Skeletal muscle tissue (tissue), 4 donors: Measurements from ENCODE around the gene ORAI2. TPM values are rescaled to one million over a fixed set of nuclear protein-coding genes. Genes with fewer than 3 reads are reported as not detected.
A peak's percentile ranks its signal among the peaks of the same experiment; 100 is the strongest.
"Not testable (repeated sequence)": the region's sequence is repeated elsewhere in the genome, so short reads cannot be mapped to it uniquely, and the experiment has no call there.

Experiments used
- H3K27ac ChIP-seq: one replicate; pipeline ENCODE4 v1.7.0; 2013; ENCODE audit warnings: mild to moderate bottlenecking, low read depth, low read length, inconsistent platforms
- H3K27me3 ChIP-seq, 3 donors: one replicate each; pipeline ENCODE4 v1.7.0; 2013; ENCODE audit warnings: low read length in 3 of 3; ENCODE audit not compliant: control insufficient read depth in 3 of 3, insufficient read depth in 3 of 3
- H3K36me3 ChIP-seq, 3 donors: one replicate each; pipeline ENCODE4 v1.7.0; 2013; ENCODE audit warnings: low read length in 3 of 3; ENCODE audit not compliant: control insufficient read depth in 3 of 3, insufficient read depth in 3 of 3
- H3K4me1 ChIP-seq, 3 donors: one replicate each; pipeline ENCODE4 v1.7.0; 2013; ENCODE audit warnings: low read length in 3 of 3, mild to moderate bottlenecking in 3 of 3; ENCODE audit not compliant: control insufficient read depth in 3 of 3, insufficient read depth in 3 of 3
- H3K4me3 ChIP-seq, 3 donors: one replicate each; pipeline ENCODE4 v1.7.0; 2013; ENCODE audit warnings: low read length in 3 of 3
- H3K9ac ChIP-seq, 3 donors: one replicate each; pipeline ENCODE4 v1.7.0; 2013; ENCODE audit warnings: low read length in 3 of 3, mild to moderate bottlenecking in 3 of 3, moderate library complexity in 2 of 3, low read depth in 1 of 3
- H3K9me3 ChIP-seq, 3 donors: one replicate each; pipeline ENCODE4 v1.7.0; 2013; ENCODE audit warnings: low read length in 3 of 3; ENCODE audit not compliant: control insufficient read depth in 3 of 3
- total RNA-seq: library from RNA; depleted of rRNA; stranded (reverse); fragments of >200 nt; gene quantifications from one replicate; pipeline ENCODE4 v1.2.3, GENCODE V29; 2014
- donor health status: Osteomylitis.

Gene ORAI2
- total RNA-seq, 1 donor from 2014 or later, result 3.1 TPM

DNA sequence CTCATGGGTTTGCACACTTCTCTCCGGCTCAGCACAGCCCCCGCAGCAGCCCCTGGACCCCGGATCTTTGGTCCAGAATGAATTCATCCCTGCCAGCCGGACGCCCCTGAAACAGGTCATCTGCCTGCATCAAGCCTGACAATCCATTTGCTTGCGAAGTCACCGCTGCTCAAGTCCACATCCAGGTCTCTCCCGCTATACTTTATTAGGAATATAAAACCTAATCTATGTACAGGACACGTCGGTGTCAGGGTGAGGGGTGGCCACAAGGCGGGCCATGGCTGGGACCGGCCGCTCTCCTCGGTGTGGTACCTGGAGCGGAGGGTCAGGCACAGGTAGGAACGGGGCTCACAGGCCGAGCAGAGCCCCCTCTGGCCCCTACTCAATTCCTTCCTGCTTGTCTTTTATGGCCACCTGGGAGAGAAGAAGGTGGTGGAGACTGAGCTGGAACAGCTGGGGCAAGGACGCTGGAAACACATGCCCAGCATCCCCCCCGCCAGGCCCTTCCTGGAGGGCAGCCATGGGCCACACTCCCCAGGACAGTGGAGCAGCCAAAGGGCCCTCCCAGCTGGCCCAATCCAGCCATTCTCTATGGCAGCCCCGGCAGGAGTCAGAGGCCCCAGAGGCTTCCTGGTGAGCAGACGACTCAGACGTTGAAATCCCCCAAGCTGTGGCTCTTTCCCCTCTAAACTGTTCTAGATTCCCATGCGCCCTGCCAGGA lies 40.1 kb downstream of the ORAI2 start:
- H3K36me3 ChIP-seq, result peaks cover 8 to 18% (median 10%) of the 10 kb centered on the region in 3 donors
- H3K27ac ChIP-seq, result no peak overlapping the region
- peaks cover 0 to 13% (median 5%) of the 10 kb centered on the region in 3 donors for H3K4me1 ChIP-seq
- H3K27me3 ChIP-seq, result no peaks in the 10 kb centered on the region
- no peak overlapping the region for H3K4me3 ChIP-seq
- peak overlapping the region in 2 of 3 donors; percentile 25 to 33 for H3K9ac ChIP-seq
- H3K9me3 ChIP-seq, result no peaks in the 10 kb centered on the region

GRCh38 chr7:102474116-102474515 lies 40.7 kb downstream of the ORAI2 start:
- not testable (repeated sequence) for H3K9me3 ChIP-seq, H3K27me3 ChIP-seq, H3K27ac ChIP-seq, H3K4me3 ChIP-seq, H3K9ac ChIP-seq
- peaks cover 0 to 13% (median 5%) of the 10 kb centered on the region in 3 donors for H3K4me1 ChIP-seq
- peaks cover 7 to 18% (median 9%) of the 10 kb centered on the region in 3 donors for H3K36me3 ChIP-seq

DNA sequence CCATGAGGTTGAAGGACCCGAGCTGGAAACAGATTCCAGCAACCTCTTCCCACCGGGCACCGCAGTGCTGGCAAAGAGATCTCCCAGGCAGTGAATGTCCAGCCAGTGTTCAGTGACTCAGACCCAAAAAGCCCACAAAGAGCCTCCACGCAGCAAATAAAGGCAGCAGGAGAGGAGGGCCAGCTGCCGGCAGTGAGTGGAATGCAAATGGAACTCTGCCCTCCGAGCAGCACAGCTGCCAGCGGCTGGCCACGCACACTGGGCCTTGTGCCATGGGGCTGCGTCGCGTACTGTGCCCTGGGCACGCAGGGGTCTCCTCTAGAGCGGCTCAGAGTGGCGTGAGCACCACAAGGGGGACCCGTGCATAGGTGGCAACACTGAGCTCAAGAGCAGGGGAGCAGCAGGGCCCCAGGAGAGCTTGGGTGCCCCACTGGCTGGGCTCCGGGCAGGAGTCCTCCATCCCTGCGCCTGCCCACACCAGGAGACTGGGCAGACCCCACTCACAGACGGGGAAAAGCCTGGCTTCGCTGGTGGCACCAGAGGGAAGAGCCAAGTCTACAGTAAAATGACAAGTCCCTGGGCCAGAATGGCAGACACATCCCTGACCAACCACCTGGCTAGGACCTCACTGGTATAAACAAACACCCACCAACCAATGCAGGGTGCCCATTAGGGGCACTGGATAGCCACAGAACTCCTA lies 41.5 kb downstream of the ORAI2 start:
- H3K9ac ChIP-seq, H3K27me3 ChIP-seq, H3K27ac ChIP-seq, H3K9me3 ChIP-seq, H3K4me3 ChIP-seq: not testable (repeated sequence)
- peaks cover 0 to 12% (median 5%) of the 10 kb centered on the region in 3 donors for H3K4me1 ChIP-seq
- peaks cover 7 to 18% (median 9%) of the 10 kb centered on the region in 3 donors for H3K36me3 ChIP-seq

GRCh38 chr7:102478314-102479208 lies 45.2 kb downstream of the ORAI2 start, which contains the start of gene POLR2J:
POLR2J (minus strand) TSS chr7:102478922; CDS start chr7:102478860, 62 bp downstream.
- not testable (repeated sequence) for H3K4me3 ChIP-seq, H3K4me1 ChIP-seq, H3K9me3 ChIP-seq, H3K27me3 ChIP-seq, H3K27ac ChIP-seq, H3K36me3 ChIP-seq
- H3K9ac ChIP-seq, result peak within 1 kb of the TSS in 1 of 3 donors; percentile 45

DNA sequence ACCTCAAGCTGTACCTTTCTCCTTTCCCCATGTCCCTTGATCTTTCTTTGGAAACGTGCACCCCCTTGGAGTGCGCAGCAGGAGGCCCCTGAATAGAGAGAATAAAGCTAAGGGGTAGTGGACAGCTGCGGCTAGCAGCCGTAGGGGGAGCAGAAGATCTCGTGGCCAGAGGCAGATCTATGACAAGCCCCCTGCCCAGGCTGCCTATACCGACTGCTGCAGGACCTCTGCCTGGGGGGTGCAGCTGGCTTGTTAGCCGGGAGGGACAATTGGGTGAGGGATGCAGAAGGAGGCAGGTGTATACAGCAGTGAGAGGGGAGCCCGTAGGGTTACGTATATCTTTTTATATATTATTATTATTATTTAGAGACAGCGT lies 45.8 kb downstream of the ORAI2 start:
- H3K9me3 ChIP-seq, H3K27ac ChIP-seq, H3K36me3 ChIP-seq, H3K27me3 ChIP-seq, H3K4me3 ChIP-seq, H3K4me1 ChIP-seq, H3K9ac ChIP-seq: not testable (repeated sequence)

- not testable (repeated sequence) for H3K4me3 ChIP-seq, H3K27me3 ChIP-seq, H3K4me1 ChIP-seq, H3K9ac ChIP-seq, H3K9me3 ChIP-seq, H3K36me3 ChIP-seq, H3K27ac ChIP-seq
Observed at GRCh38 chr7:102479982-102480637, 46.7 kb downstream of the ORAI2 start.

GRCh38 chr7:102481962-102482361 lies 48.6 kb downstream of the ORAI2 start:
- H3K4me3 ChIP-seq, H3K27me3 ChIP-seq, H3K9ac ChIP-seq, H3K9me3 ChIP-seq, H3K36me3 ChIP-seq, H3K4me1 ChIP-seq, H3K27ac ChIP-seq: not testable (repeated sequence)

GRCh38 chr7:102484317-102484716 lies 50.9 kb downstream of the ORAI2 start:
- not testable (repeated sequence) for H3K4me3 ChIP-seq, H3K9ac ChIP-seq, H3K4me1 ChIP-seq, H3K9me3 ChIP-seq, H3K27me3 ChIP-seq, H3K27ac ChIP-seq, H3K36me3 ChIP-seq

- not testable (repeated sequence) for H3K4me3 ChIP-seq, H3K9me3 ChIP-seq, H3K36me3 ChIP-seq, H3K27me3 ChIP-seq, H3K4me1 ChIP-seq, H3K27ac ChIP-seq, H3K9ac ChIP-seq
Observed at GRCh38 chr7:102490529-102491075, 57.2 kb downstream of the ORAI2 start.
